Neural cell (in vitro differentiated cells): ENCODE results near the gene MACROH2A1. TPM values are rescaled to one million over a fixed set of nuclear protein-coding genes. Genes with fewer than 3 reads are reported as not detected.

Source experiments
- H2AFZ ChIP-seq: fragments of 200-600, 300-800 bp; sonication (generic), shearing (Covaris generic); 2 replicates; pipeline ENCODE4 v1.6.0; 2014; ENCODE audit warnings: low read depth, mild to moderate bottlenecking, antibody characterized with exemption, low read length, moderate library complexity
- H3F3A ChIP-seq: fragments of 200-600 bp; shearing (Covaris generic); 2 replicates; pipeline ENCODE4 v1.6.1; 2016; ENCODE audit warnings: mild to moderate bottlenecking, moderate library complexity, mixed read lengths, antibody characterized with exemption, low read length; ENCODE audit not compliant: insufficient read depth, poor library complexity, severe bottlenecking
- H3K27ac ChIP-seq: fragments of 200-600, 300-800 bp; sonication (generic), shearing (Covaris generic); 2 replicates; pipeline ENCODE4 v1.5.1; 2014; ENCODE audit warnings: mild to moderate bottlenecking, low read length, moderate library complexity
- H3K27me3 ChIP-seq: fragments of 300-800, 200-600 bp; sonication (generic), shearing (Covaris generic); 2 replicates; pipeline ENCODE4 v1.6.0; 2014; ENCODE audit warnings: mild to moderate bottlenecking, low read depth, low read length, moderate library complexity; ENCODE audit not compliant: insufficient read depth
- H3K36me3 ChIP-seq: fragments of 300-800, 200-600 bp; sonication (generic), shearing (Covaris generic); 2 replicates; pipeline ENCODE4 v1.5.1; 2014; ENCODE audit warnings: mild to moderate bottlenecking, antibody characterized with exemption, low read length, moderate library complexity; ENCODE audit not compliant: insufficient read depth
- H3K4me2 ChIP-seq: fragments of 300-800, 200-600 bp; sonication (generic), shearing (Covaris generic); 2 replicates; pipeline ENCODE4 v1.6.0; 2014; ENCODE audit warnings: mild to moderate bottlenecking, low read length
- H3K4me3 ChIP-seq: fragments of 300-800, 200-600 bp; sonication (generic), shearing (Covaris generic); 2 replicates; pipeline ENCODE4 v1.5.1; 2014; ENCODE audit warnings: mild to moderate bottlenecking, low read length, moderate library complexity
- H3K79me2 ChIP-seq: fragments of 200-600 bp; shearing (Covaris generic); replicated peaks from 2 replicates; pipeline ENCODE4 v1.6.0; 2014; ENCODE audit warnings: mild to moderate bottlenecking, low read length, moderate library complexity; ENCODE audit not compliant: insufficient read depth
- H3K9ac ChIP-seq: fragments of 300-800, 200-600 bp; sonication (generic), shearing (Covaris generic); 2 replicates; pipeline ENCODE4 v1.6.1; 2016; ENCODE audit warnings: mild to moderate bottlenecking, low read length, mixed read lengths
- H3K9me2 ChIP-seq: fragments of 200-600 bp; shearing (Covaris generic); 2 replicates; pipeline ENCODE4 v1.6.1; 2016; ENCODE audit warnings: mild to moderate bottlenecking, low read length, mixed read lengths; ENCODE audit not compliant: insufficient read depth
- H3K9me3 ChIP-seq: fragments of 200-600, 300-800 bp; sonication (generic), shearing (Covaris generic); 2 replicates; pipeline ENCODE4 v1.6.1; 2016; ENCODE audit warnings: mild to moderate bottlenecking, mixed run types, low read length, moderate library complexity, mixed read lengths
- H4K20me1 ChIP-seq: fragments of 200-600 bp; shearing (Covaris generic); 2 replicates; pipeline ENCODE4 v1.6.1; 2016; ENCODE audit warnings: mild to moderate bottlenecking, mixed run types; ENCODE audit not compliant: insufficient read depth
- EP300 ChIP-seq: fragments of 450-650 bp; conservative IDR thresholded peaks from 2 replicates; pipeline ENCODE4 v1.6.1; 2014; ENCODE audit warnings: antibody characterized with exemption, mild to moderate bottlenecking, moderate library complexity; ENCODE audit not compliant: poor library complexity, severe bottlenecking
- EZH2 ChIP-seq: fragments of 200-600, 300-800 bp; shearing (Covaris generic), sonication (generic); IDR thresholded peaks from 2 replicates; pipeline ENCODE4 v1.6.1; 2014; ENCODE audit warnings: antibody characterized with exemption, low read length, borderline replicate concordance, mild to moderate bottlenecking; ENCODE audit not compliant: insufficient read depth, poor library complexity, severe bottlenecking
- MXI1 ChIP-seq: fragments of 450-650 bp; conservative IDR thresholded peaks from 2 replicates; pipeline ENCODE4 v1.6.1; 2014; ENCODE audit warnings: antibody characterized with exemption, mild to moderate bottlenecking; ENCODE audit not compliant: poor library complexity, severe bottlenecking
- POLR2AphosphoS5 ChIP-seq: IDR thresholded peaks from 2 replicates; pipeline ENCODE4 v1.6.1; 2012
- RAD21 ChIP-seq: fragments of 450-650 bp; conservative IDR thresholded peaks from 2 replicates; pipeline ENCODE4 v1.6.1; 2014; ENCODE audit warnings: antibody characterized with exemption, mild to moderate bottlenecking, moderate library complexity
- SMC3 ChIP-seq: fragments of 450-650 bp; conservative IDR thresholded peaks from 2 replicates; pipeline ENCODE4 v1.6.1; 2014; ENCODE audit warnings: antibody characterized with exemption, mild to moderate bottlenecking, moderate library complexity; ENCODE audit not compliant: poor library complexity
- TAF1 ChIP-seq: IDR thresholded peaks from 2 replicates; pipeline ENCODE4 v1.6.1; 2012; ENCODE audit warnings: low read depth
- polyA plus RNA-seq: library from polyadenylated mRNA; depleted of rRNA; stranded (reverse); fragments of >200 nt; gene quantifications from 2 replicates; pipeline ENCODE4 v1.2.3, GENCODE V29; 2014
- TF ChIP-seq, protein P1 (sequence below): fragments of 450-650 bp; IDR thresholded peaks from 2 replicates; pipeline ENCODE4 v1.5.1; 2014; ENCODE audit warnings: antibody characterized with exemption, mild to moderate bottlenecking, moderate library complexity; ENCODE audit not compliant: poor library complexity, severe bottlenecking
- TF ChIP-seq, protein P2 (sequence below): IDR thresholded peaks from 2 replicates; pipeline ENCODE4 v1.6.1; 2012; ENCODE audit warnings: borderline replicate concordance

Gene MACROH2A1
- polyA plus RNA-seq, 1 donor from 2014 or later, result 351 TPM

DNA sequence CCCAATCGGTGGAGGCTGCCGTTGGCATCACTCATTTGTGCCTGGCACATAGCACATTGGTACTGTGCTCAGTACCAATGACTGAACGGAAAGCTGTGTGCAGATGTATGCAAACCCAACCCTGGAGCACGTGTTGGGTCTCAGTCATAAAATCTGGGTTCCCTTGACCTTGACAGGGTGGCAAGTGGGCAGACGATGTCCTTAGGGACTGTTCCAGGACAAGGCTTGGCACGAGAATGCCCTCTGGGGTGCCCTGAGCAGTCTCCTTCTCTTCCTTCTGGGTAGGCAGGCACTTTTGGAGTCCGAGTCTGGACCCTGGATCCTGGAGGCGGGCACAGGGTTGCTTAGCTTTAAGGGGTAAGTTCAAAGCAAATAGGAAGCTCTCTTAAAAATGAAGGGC, 75.8 kb downstream of the MACROH2A1 start:
- Histone ChIP-seq H3K79me2 (no peaks in the 10 kb centered on the region), H3K4me3 (no peak overlapping the region), H3K9ac (no peak overlapping the region), H2AFZ (no peak overlapping the region), H3K4me2 (no peak overlapping the region), H3K27me3 (no peaks in the 10 kb centered on the region), H3K36me3 (no peaks in the 10 kb centered on the region), H3K9me3 (no peaks in the 10 kb centered on the region), H4K20me1 (no peaks in the 10 kb centered on the region), H3K9me2 (no peaks in the 10 kb centered on the region), H3F3A (no peaks in the 10 kb centered on the region), H3K27ac (no peak overlapping the region)
- TF ChIP-seq POLR2AphosphoS5, result no peak
- TF ChIP-seq SMC3, result no peak
- TF ChIP-seq, protein P1, sequence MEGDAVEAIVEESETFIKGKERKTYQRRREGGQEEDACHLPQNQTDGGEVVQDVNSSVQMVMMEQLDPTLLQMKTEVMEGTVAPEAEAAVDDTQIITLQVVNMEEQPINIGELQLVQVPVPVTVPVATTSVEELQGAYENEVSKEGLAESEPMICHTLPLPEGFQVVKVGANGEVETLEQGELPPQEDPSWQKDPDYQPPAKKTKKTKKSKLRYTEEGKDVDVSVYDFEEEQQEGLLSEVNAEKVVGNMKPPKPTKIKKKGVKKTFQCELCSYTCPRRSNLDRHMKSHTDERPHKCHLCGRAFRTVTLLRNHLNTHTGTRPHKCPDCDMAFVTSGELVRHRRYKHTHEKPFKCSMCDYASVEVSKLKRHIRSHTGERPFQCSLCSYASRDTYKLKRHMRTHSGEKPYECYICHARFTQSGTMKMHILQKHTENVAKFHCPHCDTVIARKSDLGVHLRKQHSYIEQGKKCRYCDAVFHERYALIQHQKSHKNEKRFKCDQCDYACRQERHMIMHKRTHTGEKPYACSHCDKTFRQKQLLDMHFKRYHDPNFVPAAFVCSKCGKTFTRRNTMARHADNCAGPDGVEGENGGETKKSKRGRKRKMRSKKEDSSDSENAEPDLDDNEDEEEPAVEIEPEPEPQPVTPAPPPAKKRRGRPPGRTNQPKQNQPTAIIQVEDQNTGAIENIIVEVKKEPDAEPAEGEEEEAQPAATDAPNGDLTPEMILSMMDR, result no peak
- TF ChIP-seq, protein P2, sequence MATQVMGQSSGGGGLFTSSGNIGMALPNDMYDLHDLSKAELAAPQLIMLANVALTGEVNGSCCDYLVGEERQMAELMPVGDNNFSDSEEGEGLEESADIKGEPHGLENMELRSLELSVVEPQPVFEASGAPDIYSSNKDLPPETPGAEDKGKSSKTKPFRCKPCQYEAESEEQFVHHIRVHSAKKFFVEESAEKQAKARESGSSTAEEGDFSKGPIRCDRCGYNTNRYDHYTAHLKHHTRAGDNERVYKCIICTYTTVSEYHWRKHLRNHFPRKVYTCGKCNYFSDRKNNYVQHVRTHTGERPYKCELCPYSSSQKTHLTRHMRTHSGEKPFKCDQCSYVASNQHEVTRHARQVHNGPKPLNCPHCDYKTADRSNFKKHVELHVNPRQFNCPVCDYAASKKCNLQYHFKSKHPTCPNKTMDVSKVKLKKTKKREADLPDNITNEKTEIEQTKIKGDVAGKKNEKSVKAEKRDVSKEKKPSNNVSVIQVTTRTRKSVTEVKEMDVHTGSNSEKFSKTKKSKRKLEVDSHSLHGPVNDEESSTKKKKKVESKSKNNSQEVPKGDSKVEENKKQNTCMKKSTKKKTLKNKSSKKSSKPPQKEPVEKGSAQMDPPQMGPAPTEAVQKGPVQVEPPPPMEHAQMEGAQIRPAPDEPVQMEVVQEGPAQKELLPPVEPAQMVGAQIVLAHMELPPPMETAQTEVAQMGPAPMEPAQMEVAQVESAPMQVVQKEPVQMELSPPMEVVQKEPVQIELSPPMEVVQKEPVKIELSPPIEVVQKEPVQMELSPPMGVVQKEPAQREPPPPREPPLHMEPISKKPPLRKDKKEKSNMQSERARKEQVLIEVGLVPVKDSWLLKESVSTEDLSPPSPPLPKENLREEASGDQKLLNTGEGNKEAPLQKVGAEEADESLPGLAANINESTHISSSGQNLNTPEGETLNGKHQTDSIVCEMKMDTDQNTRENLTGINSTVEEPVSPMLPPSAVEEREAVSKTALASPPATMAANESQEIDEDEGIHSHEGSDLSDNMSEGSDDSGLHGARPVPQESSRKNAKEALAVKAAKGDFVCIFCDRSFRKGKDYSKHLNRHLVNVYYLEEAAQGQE, result no peak
- TF ChIP-seq EZH2, result no peak
- no peak for TF ChIP-seq EP300
- TF ChIP-seq TAF1, result no peak
- TF ChIP-seq RAD21, result no peak
- no peak for TF ChIP-seq MXI1

DNA sequence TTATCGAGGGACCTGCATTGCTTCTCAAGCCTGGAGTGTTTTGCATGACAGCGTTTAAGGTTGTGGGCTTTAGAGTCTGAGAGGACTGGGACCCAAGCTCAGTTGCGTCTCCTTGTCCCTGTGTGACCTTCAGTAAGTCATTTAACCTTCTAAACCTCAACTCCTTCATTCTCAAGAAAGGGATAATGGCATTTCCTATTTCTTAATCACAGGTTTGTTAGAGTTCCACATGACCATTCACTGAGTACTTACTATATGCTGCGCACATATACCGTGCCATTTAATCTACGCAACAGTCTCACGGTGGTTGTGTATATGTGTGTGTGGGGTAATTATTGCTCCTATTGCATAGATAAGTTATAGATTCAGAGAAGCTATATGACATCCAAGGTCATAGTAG, 76.3 kb downstream of the MACROH2A1 start:
- TF ChIP-seq, protein P1, result no peak
- no peak for TF ChIP-seq MXI1
- TF ChIP-seq RAD21, result no peak
- no peak for TF ChIP-seq EP300
- TF ChIP-seq TAF1, result no peak
- Histone ChIP-seq H3K4me3 (no peak overlapping the region), H3K9ac (no peak overlapping the region), H3K4me2 (no peak overlapping the region), H3K9me2 (no peaks in the 10 kb centered on the region), H3K9me3 (no peaks in the 10 kb centered on the region), H3K27me3 (no peaks in the 10 kb centered on the region), H3K79me2 (no peaks in the 10 kb centered on the region), H3F3A (no peaks in the 10 kb centered on the region), H3K36me3 (no peaks in the 10 kb centered on the region), H3K27ac (no peak overlapping the region), H4K20me1 (no peaks in the 10 kb centered on the region), H2AFZ (no peak overlapping the region)
